Measurements from ENCODE around the gene PHLDA2.

GRCh38 chr11:2951231-2952110, 22.3 kb upstream of the PHLDA2 start:
- TF ChIP-seq SIN3A (IDR thresholded peaks at IDR 0.05; ENCODE audit: low read depth) (no peak), ZBTB33 (IDR thresholded peaks at IDR 0.05; ENCODE audit: extremely low read depth, insufficient replicate concordance, low read length) (no peak), POLR2AphosphoS5 (IDR thresholded peaks at IDR 0.05; ENCODE audit: low read depth, low read length) (no peak), POLR2A (IDR thresholded peaks at IDR 0.05; ENCODE audit: borderline replicate concordance, extremely low read depth, insufficient read depth, insufficient read length) (no peak), EZH2 (IDR thresholded peaks at IDR 0.05) (no peak), EGR1 (IDR thresholded peaks at IDR 0.05; ENCODE audit: low read depth) (no peak), SP1 (IDR thresholded peaks at IDR 0.05; ENCODE audit: low read depth) (0 out of 2 replicates have a peak, but pooled peaks have one; percentile 11), RAD21 (IDR thresholded peaks at IDR 0.05; ENCODE audit: low read depth) (no peak)
- TF ChIP-seq, protein P1, sequence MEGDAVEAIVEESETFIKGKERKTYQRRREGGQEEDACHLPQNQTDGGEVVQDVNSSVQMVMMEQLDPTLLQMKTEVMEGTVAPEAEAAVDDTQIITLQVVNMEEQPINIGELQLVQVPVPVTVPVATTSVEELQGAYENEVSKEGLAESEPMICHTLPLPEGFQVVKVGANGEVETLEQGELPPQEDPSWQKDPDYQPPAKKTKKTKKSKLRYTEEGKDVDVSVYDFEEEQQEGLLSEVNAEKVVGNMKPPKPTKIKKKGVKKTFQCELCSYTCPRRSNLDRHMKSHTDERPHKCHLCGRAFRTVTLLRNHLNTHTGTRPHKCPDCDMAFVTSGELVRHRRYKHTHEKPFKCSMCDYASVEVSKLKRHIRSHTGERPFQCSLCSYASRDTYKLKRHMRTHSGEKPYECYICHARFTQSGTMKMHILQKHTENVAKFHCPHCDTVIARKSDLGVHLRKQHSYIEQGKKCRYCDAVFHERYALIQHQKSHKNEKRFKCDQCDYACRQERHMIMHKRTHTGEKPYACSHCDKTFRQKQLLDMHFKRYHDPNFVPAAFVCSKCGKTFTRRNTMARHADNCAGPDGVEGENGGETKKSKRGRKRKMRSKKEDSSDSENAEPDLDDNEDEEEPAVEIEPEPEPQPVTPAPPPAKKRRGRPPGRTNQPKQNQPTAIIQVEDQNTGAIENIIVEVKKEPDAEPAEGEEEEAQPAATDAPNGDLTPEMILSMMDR (IDR thresholded peaks at IDR 0.05 in 2 of 3, conservative IDR thresholded peaks at IDR 0.05 in 1 of 3; ENCODE audit: borderline replicate concordance in 1 of 3, insufficient read depth in 1 of 3, low read depth in 2 of 3, low read length in 2 of 3), result no peak
- TF ChIP-seq, protein P2, sequence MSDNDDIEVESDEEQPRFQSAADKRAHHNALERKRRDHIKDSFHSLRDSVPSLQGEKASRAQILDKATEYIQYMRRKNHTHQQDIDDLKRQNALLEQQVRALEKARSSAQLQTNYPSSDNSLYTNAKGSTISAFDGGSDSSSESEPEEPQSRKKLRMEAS (IDR thresholded peaks at IDR 0.05), result no peak
- TF ChIP-seq, protein P3, sequence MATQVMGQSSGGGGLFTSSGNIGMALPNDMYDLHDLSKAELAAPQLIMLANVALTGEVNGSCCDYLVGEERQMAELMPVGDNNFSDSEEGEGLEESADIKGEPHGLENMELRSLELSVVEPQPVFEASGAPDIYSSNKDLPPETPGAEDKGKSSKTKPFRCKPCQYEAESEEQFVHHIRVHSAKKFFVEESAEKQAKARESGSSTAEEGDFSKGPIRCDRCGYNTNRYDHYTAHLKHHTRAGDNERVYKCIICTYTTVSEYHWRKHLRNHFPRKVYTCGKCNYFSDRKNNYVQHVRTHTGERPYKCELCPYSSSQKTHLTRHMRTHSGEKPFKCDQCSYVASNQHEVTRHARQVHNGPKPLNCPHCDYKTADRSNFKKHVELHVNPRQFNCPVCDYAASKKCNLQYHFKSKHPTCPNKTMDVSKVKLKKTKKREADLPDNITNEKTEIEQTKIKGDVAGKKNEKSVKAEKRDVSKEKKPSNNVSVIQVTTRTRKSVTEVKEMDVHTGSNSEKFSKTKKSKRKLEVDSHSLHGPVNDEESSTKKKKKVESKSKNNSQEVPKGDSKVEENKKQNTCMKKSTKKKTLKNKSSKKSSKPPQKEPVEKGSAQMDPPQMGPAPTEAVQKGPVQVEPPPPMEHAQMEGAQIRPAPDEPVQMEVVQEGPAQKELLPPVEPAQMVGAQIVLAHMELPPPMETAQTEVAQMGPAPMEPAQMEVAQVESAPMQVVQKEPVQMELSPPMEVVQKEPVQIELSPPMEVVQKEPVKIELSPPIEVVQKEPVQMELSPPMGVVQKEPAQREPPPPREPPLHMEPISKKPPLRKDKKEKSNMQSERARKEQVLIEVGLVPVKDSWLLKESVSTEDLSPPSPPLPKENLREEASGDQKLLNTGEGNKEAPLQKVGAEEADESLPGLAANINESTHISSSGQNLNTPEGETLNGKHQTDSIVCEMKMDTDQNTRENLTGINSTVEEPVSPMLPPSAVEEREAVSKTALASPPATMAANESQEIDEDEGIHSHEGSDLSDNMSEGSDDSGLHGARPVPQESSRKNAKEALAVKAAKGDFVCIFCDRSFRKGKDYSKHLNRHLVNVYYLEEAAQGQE (IDR thresholded peaks at IDR 0.05; ENCODE audit: low read depth), result no peak
